GM23338 (cell line): ENCODE data around the gene MSL3B.
A peak's percentile ranks its signal among the peaks of the same experiment; 100 is the strongest.

Experiments
- ATAC-seq: fragments of 200-7000 bp; cut with Tn5 transposase; 3 replicates; pipeline ENCODE4 v1.9.1; 2020
- DNase-seq: peaks from one replicate; pipeline ENCODE4 v3.0.0-alpha.2; 2015; ENCODE audit warnings: low spot score
- H2AFZ ChIP-seq: fragments of 200-600 bp; sonication (generic); 2 replicates; pipeline ENCODE4 v1.8.0; 2016; ENCODE audit warnings: antibody characterized with exemption, mild to moderate bottlenecking, moderate library complexity
- H3F3A ChIP-seq: fragments of 200-600 bp; sonication (generic); replicated peaks from 2 replicates; pipeline ENCODE4 v1.8.0; 2017; ENCODE audit warnings: antibody characterized with exemption, mixed run types, low read depth
- H3K27ac ChIP-seq: fragments of 200-600 bp; sonication (generic); 2 replicates; pipeline ENCODE4 v1.6.1; 2016; ENCODE audit warnings: low read depth
- H3K27me3 ChIP-seq: fragments of 200-600 bp; sonication (generic); 2 replicates; pipeline ENCODE4 v1.8.0; 2016; ENCODE audit warnings: mild to moderate bottlenecking, mixed run types, moderate library complexity; ENCODE audit not compliant: insufficient read depth
- H3K36me3 ChIP-seq: fragments of 200-600 bp; sonication (generic); 2 replicates; pipeline ENCODE4 v1.8.0; 2016; ENCODE audit warnings: mild to moderate bottlenecking; ENCODE audit not compliant: insufficient read depth
- H3K4me1 ChIP-seq: fragments of 200-600 bp; sonication (generic); 2 replicates; pipeline ENCODE4 v1.8.0; 2016; ENCODE audit warnings: mild to moderate bottlenecking, moderate library complexity; ENCODE audit not compliant: insufficient read depth
- H3K4me2 ChIP-seq: fragments of 200-600 bp; sonication (generic); 2 replicates; pipeline ENCODE4 v1.7.1; 2017; ENCODE audit warnings: mixed run types
- H3K4me3 ChIP-seq: fragments of 200-600 bp; sonication (generic); 2 replicates; pipeline ENCODE4 v1.6.1; 2016; ENCODE audit warnings: mixed run types
- H3K79me2 ChIP-seq: fragments of 200-600 bp; sonication (generic); replicated peaks from 2 replicates; pipeline ENCODE4 v1.8.0; 2017; ENCODE audit warnings: mild to moderate bottlenecking; ENCODE audit not compliant: insufficient read depth
- H3K9me2 ChIP-seq: fragments of 200-600 bp; sonication (generic); 2 replicates; pipeline ENCODE4 v1.8.0; 2017; ENCODE audit not compliant: insufficient read depth
- H4K20me1 ChIP-seq: fragments of 200-600 bp; sonication (generic); replicated peaks from 2 replicates; pipeline ENCODE4 v1.8.0; 2017; ENCODE audit warnings: mild to moderate bottlenecking; ENCODE audit not compliant: insufficient read depth
- H3K27ac Mint-ChIP-seq: 2 replicates; pipeline ENCODE4 v1.8.0; 2020; ENCODE audit warnings: inconsistent platforms, mild to moderate bottlenecking, moderate library complexity, mixed read lengths
- H3K27me3 Mint-ChIP-seq: 3 replicates; pipeline ENCODE4 v1.8.0; 2022; ENCODE audit warnings: low read depth, mild to moderate bottlenecking, moderate library complexity, mixed read lengths, inconsistent platforms; ENCODE audit not compliant: insufficient read depth, poor library complexity
- H3K36me3 Mint-ChIP-seq: 3 replicates; pipeline ENCODE4 v1.8.0; 2021; ENCODE audit warnings: low read depth, mild to moderate bottlenecking, inconsistent platforms, moderate library complexity, mixed read lengths
- H3K4me1 Mint-ChIP-seq: 3 replicates; pipeline ENCODE4 v1.8.0; 2020; ENCODE audit warnings: mild to moderate bottlenecking, inconsistent platforms, mixed read lengths
- H3K4me3 Mint-ChIP-seq: 3 replicates; pipeline ENCODE4 v1.8.0; 2021; ENCODE audit warnings: moderate library complexity, mild to moderate bottlenecking, inconsistent platforms, mixed read lengths
- H3K9me3 Mint-ChIP-seq: 3 replicates; pipeline ENCODE4 v1.8.0; 2020; ENCODE audit warnings: moderate library complexity, mild to moderate bottlenecking, inconsistent platforms, mixed read lengths
- CREB1 ChIP-seq: fragments of 250-450 bp; sonication (Bioruptor Pico); IDR thresholded peaks from 2 replicates; pipeline ENCODE4 v1.5.0; 2020; ENCODE audit warnings: low read depth, mild to moderate bottlenecking, moderate library complexity
- EZH2phosphoT487 ChIP-seq: fragments of 200-600 bp; sonication (generic); IDR thresholded peaks from one replicate; pipeline ENCODE4 v1.8.1; 2018; ENCODE audit warnings: antibody characterized with exemption; ENCODE audit not compliant: unreplicated experiment
- JUNB ChIP-seq: IDR thresholded peaks from one replicate; pipeline ENCODE4 v1.6.1; 2016; ENCODE audit warnings: antibody characterized with exemption; ENCODE audit not compliant: unreplicated experiment
- NANOG ChIP-seq: IDR thresholded peaks from 2 replicates; pipeline ENCODE4 v1.6.1; 2016; ENCODE audit warnings: antibody characterized with exemption, borderline replicate concordance
- POLR2AphosphoS5 ChIP-seq: IDR thresholded peaks from 2 replicates; pipeline ENCODE4 v1.6.1; 2016; ENCODE audit warnings: antibody characterized with exemption, low read depth
- STAT1 ChIP-seq: IDR thresholded peaks from one replicate; pipeline ENCODE4 v1.6.1; 2016; ENCODE audit warnings: antibody characterized with exemption; ENCODE audit not compliant: unreplicated experiment
- ZNF114 ChIP-seq: fragments of 250-450 bp; sonication (Bioruptor Pico); IDR thresholded peaks from 2 replicates; pipeline ENCODE4 v1.5.0; 2020; ENCODE audit warnings: mild to moderate bottlenecking, moderate library complexity
- ZNF331 ChIP-seq: fragments of 250-450 bp; sonication (Bioruptor Pico); IDR thresholded peaks from 2 replicates; pipeline ENCODE4 v1.5.0; 2020; ENCODE audit warnings: low read depth, mild to moderate bottlenecking, moderate library complexity
- TF ChIP-seq, protein P1 (sequence below): fragments of 250-450 bp; sonication (Bioruptor Pico); IDR thresholded peaks from 2 replicates; pipeline ENCODE4 v1.5.0; 2020; ENCODE audit warnings: mild to moderate bottlenecking, moderate library complexity
- TF ChIP-seq, protein P2 (sequence below): IDR thresholded peaks from 2 replicates; pipeline ENCODE4 v1.6.1; 2016; ENCODE audit warnings: antibody characterized with exemption
- TF ChIP-seq, protein P3 (sequence below), 2 experiments: fragments of 200-600 bp in 1 of 2; sonication (generic) in 1 of 2; conservative IDR thresholded peaks; 2 replicates each; pipeline versions ENCODE4 v1.5.1 to v1.6.1; 2016 to 2017; ENCODE audit warnings: antibody characterized with exemption in 2 of 2, low read depth in 2 of 2, mild to moderate bottlenecking in 2 of 2, moderate library complexity in 1 of 2
- TF ChIP-seq, protein P4 (sequence below): IDR thresholded peaks from one replicate; pipeline ENCODE4 v1.6.1; 2018; ENCODE audit warnings: antibody characterized with exemption; ENCODE audit not compliant: unreplicated experiment

The MSL3B gene

DNA sequence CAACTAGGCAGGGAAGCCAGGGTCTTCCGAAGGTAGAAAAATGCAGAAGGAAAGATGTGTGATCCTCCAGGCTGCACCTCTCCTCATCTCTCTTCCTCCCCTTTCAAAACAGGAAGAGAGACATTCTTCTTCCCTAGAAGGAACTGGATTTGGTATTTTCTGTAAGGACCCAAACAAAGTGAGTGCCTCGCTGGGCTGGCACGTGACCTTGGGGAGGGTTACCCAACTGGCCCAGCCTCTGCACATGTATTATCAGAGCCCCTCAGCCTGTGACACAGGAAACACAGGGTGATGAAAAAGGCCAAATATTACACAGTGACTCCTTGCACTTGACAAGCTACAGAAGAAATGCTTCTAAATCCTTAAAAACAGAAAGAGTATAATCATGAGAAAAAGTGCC is 16.1 kb downstream of the MSL3B start:
- Mint-ChIP-seq H3K4me3 (peak overlapping the region; percentile 98), H3K4me1 (peaks cover 23% of the 10 kb centered on the region), H3K9me3 (no peaks in the 10 kb centered on the region; the same call in 2 of the 3 replicates), H3K27me3 (peaks cover 15% of the 10 kb centered on the region), H3K27ac (no peak overlapping the region), H3K36me3 (peaks cover 70% of the 10 kb centered on the region)
- no peaks in the 10 kb centered on the region for H3K27me3 ChIP-seq
- TF ChIP-seq, protein P1, sequence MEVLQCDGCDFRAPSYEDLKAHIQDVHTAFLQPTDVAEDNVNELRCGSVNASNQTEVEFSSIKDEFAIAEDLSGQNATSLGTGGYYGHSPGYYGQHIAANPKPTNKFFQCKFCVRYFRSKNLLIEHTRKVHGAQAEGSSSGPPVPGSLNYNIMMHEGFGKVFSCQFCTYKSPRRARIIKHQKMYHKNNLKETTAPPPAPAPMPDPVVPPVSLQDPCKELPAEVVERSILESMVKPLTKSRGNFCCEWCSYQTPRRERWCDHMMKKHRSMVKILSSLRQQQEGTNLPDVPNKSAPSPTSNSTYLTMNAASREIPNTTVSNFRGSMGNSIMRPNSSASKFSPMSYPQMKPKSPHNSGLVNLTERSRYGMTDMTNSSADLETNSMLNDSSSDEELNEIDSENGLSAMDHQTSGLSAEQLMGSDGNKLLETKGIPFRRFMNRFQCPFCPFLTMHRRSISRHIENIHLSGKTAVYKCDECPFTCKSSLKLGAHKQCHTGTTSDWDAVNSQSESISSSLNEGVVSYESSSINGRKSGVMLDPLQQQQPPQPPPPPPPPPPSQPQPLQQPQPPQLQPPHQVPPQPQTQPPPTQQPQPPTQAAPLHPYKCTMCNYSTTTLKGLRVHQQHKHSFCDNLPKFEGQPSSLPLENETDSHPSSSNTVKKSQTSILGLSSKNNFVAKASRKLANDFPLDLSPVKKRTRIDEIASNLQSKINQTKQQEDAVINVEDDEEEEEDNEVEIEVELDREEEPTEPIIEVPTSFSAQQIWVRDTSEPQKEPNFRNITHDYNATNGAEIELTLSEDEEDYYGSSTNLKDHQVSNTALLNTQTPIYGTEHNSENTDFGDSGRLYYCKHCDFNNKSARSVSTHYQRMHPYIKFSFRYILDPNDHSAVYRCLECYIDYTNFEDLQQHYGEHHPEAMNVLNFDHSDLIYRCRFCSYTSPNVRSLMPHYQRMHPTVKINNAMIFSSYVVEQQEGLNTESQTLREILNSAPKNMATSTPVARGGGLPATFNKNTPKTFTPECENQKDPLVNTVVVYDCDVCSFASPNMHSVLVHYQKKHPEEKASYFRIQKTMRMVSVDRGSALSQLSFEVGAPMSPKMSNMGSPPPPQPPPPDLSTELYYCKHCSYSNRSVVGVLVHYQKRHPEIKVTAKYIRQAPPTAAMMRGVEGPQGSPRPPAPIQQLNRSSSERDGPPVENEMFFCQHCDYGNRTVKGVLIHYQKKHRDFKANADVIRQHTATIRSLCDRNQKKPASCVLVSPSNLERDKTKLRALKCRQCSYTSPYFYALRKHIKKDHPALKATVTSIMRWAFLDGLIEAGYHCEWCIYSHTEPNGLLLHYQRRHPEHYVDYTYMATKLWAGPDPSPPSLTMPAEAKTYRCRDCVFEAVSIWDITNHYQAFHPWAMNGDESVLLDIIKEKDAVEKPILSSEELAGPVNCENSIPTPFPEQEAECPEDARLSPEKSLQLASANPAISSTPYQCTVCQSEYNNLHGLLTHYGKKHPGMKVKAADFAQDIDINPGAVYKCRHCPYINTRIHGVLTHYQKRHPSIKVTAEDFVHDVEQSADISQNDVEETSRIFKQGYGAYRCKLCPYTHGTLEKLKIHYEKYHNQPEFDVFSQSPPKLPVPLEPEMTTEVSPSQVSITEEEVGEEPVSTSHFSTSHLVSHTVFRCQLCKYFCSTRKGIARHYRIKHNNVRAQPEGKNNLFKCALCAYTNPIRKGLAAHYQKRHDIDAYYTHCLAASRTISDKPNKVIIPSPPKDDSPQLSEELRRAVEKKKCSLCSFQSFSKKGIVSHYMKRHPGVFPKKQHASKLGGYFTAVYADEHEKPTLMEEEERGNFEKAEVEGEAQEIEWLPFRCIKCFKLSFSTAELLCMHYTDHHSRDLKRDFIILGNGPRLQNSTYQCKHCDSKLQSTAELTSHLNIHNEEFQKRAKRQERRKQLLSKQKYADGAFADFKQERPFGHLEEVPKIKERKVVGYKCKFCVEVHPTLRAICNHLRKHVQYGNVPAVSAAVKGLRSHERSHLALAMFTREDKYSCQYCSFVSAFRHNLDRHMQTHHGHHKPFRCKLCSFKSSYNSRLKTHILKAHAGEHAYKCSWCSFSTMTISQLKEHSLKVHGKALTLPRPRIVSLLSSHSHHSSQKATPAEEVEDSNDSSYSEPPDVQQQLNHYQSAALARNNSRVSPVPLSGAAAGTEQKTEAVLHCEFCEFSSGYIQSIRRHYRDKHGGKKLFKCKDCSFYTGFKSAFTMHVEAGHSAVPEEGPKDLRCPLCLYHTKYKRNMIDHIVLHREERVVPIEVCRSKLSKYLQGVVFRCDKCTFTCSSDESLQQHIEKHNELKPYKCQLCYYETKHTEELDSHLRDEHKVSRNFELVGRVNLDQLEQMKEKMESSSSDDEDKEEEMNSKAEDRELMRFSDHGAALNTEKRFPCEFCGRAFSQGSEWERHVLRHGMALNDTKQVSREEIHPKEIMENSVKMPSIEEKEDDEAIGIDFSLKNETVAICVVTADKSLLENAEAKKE = no peak
- TF ChIP-seq CREB1 (CRISPR knock-in tag) (no peak), EZH2phosphoT487 (no peak), NANOG (no peak), ZNF114 (CRISPR knock-in tag) (no peak), JUNB (no peak), POLR2AphosphoS5 (no peak), ZNF331 (CRISPR knock-in tag) (no peak), STAT1 (no peak)
- TF ChIP-seq, protein P2, sequence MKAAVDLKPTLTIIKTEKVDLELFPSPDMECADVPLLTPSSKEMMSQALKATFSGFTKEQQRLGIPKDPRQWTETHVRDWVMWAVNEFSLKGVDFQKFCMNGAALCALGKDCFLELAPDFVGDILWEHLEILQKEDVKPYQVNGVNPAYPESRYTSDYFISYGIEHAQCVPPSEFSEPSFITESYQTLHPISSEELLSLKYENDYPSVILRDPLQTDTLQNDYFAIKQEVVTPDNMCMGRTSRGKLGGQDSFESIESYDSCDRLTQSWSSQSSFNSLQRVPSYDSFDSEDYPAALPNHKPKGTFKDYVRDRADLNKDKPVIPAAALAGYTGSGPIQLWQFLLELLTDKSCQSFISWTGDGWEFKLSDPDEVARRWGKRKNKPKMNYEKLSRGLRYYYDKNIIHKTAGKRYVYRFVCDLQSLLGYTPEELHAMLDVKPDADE = no peak
- TF ChIP-seq, protein P3, sequence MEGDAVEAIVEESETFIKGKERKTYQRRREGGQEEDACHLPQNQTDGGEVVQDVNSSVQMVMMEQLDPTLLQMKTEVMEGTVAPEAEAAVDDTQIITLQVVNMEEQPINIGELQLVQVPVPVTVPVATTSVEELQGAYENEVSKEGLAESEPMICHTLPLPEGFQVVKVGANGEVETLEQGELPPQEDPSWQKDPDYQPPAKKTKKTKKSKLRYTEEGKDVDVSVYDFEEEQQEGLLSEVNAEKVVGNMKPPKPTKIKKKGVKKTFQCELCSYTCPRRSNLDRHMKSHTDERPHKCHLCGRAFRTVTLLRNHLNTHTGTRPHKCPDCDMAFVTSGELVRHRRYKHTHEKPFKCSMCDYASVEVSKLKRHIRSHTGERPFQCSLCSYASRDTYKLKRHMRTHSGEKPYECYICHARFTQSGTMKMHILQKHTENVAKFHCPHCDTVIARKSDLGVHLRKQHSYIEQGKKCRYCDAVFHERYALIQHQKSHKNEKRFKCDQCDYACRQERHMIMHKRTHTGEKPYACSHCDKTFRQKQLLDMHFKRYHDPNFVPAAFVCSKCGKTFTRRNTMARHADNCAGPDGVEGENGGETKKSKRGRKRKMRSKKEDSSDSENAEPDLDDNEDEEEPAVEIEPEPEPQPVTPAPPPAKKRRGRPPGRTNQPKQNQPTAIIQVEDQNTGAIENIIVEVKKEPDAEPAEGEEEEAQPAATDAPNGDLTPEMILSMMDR (conservative IDR thresholded peaks at IDR 0.05; ENCODE audit: low read depth in 2 of 2) = no peak
- TF ChIP-seq, protein P4, sequence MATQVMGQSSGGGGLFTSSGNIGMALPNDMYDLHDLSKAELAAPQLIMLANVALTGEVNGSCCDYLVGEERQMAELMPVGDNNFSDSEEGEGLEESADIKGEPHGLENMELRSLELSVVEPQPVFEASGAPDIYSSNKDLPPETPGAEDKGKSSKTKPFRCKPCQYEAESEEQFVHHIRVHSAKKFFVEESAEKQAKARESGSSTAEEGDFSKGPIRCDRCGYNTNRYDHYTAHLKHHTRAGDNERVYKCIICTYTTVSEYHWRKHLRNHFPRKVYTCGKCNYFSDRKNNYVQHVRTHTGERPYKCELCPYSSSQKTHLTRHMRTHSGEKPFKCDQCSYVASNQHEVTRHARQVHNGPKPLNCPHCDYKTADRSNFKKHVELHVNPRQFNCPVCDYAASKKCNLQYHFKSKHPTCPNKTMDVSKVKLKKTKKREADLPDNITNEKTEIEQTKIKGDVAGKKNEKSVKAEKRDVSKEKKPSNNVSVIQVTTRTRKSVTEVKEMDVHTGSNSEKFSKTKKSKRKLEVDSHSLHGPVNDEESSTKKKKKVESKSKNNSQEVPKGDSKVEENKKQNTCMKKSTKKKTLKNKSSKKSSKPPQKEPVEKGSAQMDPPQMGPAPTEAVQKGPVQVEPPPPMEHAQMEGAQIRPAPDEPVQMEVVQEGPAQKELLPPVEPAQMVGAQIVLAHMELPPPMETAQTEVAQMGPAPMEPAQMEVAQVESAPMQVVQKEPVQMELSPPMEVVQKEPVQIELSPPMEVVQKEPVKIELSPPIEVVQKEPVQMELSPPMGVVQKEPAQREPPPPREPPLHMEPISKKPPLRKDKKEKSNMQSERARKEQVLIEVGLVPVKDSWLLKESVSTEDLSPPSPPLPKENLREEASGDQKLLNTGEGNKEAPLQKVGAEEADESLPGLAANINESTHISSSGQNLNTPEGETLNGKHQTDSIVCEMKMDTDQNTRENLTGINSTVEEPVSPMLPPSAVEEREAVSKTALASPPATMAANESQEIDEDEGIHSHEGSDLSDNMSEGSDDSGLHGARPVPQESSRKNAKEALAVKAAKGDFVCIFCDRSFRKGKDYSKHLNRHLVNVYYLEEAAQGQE = no peak
- peak overlapping the region; percentile 90 for H3K4me3 ChIP-seq
- no peaks in the 10 kb centered on the region for H3F3A ChIP-seq
- H3K9me2 ChIP-seq = peaks cover 6% of the 10 kb centered on the region; the same call in 1 of the 2 replicates
- peaks cover 21% of the 10 kb centered on the region for H3K4me1 ChIP-seq
- peaks cover 66% of the 10 kb centered on the region for H3K79me2 ChIP-seq
- peak overlapping the region; percentile 70; the same call in 1 of the 2 replicates for H3K27ac ChIP-seq
- peak overlapping the region; percentile 99 for H3K4me2 ChIP-seq
- H4K20me1 ChIP-seq = peaks cover 35% of the 10 kb centered on the region
- H2AFZ ChIP-seq = no peak overlapping the region
- H3K36me3 ChIP-seq = peaks cover 60% of the 10 kb centered on the region
- DNase-seq (no peak), ATAC-seq (no peak)
